ENCODE data around the gene SLX9.

The SLX9 gene

DNA sequence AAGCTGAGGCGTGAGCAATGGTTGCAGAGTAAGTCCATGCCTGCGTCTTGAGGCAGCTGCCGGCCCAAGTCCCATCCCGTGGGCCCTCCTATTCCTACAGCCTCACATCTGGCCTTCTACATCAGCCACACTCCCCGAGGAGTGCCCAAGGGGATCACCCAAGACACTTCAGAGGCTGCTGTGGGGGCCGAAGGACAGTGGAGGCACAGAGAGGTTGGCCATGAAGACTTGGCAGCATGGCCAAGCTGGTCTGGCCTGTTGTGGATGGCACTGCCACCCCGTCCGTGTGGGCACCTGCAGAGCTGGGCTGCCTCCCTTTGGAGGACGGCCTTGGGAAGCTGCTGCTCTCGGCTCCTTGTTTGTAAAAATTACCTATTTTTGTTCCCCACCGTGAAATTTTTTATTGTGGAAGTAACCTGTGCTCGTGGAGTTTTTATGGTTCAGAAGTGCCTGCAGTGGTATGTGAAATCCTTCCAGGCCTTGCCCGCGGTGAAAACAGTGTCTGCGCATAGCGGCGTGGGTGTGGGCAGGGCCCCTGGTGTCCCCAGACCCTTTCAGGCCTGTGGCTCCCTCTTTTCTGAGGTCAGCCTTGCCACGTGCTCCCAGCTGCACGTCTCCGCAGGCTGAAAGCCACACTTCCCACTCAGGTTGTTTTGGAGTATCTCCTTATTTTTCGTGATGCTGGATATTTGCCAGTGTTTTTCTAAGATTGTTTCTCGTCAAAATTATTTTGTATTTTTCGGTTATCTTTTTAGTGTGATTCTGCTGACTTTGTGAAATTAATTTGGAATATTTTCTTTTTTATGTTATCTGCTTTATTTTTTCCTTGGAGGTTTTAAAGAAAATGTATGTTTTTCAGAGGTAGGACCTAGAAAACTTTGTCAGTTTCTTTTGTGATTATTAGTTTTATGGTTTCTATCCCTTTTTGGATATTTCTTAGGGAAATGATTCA lies 20.6 kb downstream of the SLX9 start:
- Mint-ChIP-seq H3K4me3 (no peak overlapping the region), H3K4me1 (peaks cover 54% of the 10 kb centered on the region), H3K9me3 (peaks cover 18% of the 10 kb centered on the region), H3K36me3 (ENCODE audit: low read depth) (peaks cover 68% of the 10 kb centered on the region), H3K27ac (no peak overlapping the region), H3K27me3 (ENCODE audit: low read depth, poor library complexity) (peaks cover 7% of the 10 kb centered on the region)
- TF ChIP-seq, protein P1, sequence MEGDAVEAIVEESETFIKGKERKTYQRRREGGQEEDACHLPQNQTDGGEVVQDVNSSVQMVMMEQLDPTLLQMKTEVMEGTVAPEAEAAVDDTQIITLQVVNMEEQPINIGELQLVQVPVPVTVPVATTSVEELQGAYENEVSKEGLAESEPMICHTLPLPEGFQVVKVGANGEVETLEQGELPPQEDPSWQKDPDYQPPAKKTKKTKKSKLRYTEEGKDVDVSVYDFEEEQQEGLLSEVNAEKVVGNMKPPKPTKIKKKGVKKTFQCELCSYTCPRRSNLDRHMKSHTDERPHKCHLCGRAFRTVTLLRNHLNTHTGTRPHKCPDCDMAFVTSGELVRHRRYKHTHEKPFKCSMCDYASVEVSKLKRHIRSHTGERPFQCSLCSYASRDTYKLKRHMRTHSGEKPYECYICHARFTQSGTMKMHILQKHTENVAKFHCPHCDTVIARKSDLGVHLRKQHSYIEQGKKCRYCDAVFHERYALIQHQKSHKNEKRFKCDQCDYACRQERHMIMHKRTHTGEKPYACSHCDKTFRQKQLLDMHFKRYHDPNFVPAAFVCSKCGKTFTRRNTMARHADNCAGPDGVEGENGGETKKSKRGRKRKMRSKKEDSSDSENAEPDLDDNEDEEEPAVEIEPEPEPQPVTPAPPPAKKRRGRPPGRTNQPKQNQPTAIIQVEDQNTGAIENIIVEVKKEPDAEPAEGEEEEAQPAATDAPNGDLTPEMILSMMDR (IDR thresholded peaks at IDR 0.05) = no peak
- no peak for DNase-seq

DNA sequence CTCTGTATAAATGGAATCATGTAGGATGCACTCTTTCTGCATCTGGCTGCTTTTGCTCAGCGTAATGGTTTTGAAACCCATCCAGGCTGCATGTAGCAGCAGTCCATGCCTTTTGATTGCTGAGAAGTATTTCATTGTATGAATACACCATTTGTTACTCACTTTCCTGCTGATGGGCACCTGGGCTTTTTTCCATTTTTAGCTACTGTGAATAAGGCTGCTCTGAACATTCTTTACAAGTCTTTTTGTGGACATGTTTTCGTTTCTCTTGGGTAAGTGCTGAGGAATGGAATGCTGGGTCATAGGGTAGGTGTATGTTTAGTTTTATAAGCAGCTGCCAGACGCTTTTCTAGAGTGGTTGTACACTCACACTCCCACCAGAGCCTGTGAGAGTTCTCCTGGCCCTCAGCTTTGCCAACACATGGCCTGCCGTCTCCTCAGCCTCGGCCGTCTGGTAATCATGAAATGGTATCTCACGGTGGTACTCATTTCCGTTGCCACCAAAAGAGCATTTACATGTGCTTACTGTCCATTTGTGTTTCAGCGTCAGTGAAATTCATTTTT lies 22.7 kb downstream of the SLX9 start:
- no peak overlapping the region for H3K4me3 Mint-ChIP-seq
- no peak for DNase-seq
- H3K4me1 Mint-ChIP-seq = peaks cover 55% of the 10 kb centered on the region
- H3K9me3 Mint-ChIP-seq = peaks cover 19% of the 10 kb centered on the region
- H3K36me3 Mint-ChIP-seq (ENCODE audit: low read depth) = peaks cover 62% of the 10 kb centered on the region
- TF ChIP-seq, protein P1 (IDR thresholded peaks at IDR 0.05) = no peak
- H3K27ac Mint-ChIP-seq = no peak overlapping the region
- H3K27me3 Mint-ChIP-seq (ENCODE audit: low read depth, poor library complexity) = peaks cover 7% of the 10 kb centered on the region

DNA sequence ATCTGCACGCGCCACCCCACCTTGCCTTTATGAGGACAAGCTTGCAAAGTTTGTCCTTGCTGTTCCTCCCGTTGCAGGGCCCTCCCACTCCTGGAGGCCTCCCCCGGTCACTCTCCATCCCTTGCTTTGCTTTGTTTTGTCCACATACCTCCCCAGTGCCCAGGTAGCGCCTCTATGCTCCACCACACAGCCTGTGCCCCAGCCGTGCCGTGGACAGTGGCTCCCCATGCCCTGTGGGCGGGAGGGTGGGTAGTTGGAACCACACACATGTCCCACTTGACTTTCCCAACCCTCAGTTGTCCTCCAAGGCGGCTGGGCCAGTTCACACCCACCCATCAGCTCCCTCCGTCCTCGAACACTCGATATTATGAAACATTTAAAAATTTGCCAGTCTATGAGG lies 24.6 kb downstream of the SLX9 start:
- TF ChIP-seq, protein P1 (IDR thresholded peaks at IDR 0.05) = no peak
- Mint-ChIP-seq H3K27ac (peak overlapping the region; percentile 93), H3K27me3 (ENCODE audit: low read depth, poor library complexity) (peaks cover 7% of the 10 kb centered on the region), H3K9me3 (peaks cover 19% of the 10 kb centered on the region), H3K4me3 (no peak overlapping the region), H3K36me3 (ENCODE audit: low read depth) (peaks cover 57% of the 10 kb centered on the region), H3K4me1 (peaks cover 42% of the 10 kb centered on the region)
- no peak for DNase-seq

DNA sequence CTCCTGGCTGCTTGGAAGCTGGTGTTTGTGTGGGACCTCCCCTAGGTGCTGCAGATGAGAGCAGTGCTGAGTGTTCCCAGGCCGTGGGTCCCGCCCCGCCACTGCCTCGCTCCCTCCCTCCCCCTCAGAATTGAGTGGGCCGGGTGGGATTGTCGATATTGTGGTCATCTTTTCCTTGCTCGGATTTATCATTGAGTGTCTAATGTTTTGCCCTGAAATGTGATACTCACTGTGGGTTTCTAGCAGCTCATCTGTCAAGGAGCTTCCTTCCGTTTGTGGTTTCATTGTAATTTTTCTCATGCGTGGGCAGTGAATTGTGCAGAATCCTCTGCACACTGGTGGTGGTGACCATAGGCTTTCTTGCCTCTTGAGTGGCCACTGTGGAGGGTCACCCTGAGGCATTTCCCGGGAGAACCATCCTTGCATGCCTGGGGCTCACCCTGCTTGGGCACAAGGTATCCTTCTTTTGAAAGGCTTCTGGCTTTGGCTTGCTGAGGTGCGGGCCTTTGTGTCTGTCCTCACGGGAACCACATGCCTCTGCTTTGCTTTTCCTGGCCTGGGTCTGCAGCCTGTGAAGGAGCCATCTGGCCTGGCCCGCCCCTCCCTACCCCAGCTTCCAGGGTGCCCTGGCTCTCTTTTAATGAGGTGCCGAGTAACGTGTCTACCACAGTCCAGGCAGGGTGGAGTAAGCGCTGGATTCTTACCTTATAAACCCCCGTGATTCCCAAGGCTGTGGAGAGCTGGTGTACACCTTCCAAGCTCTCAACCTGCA lies 25.6 kb downstream of the SLX9 start:
- Mint-ChIP-seq H3K27me3 (ENCODE audit: low read depth, poor library complexity) (peaks cover 7% of the 10 kb centered on the region), H3K27ac (peak overlapping the region; percentile 88), H3K36me3 (ENCODE audit: low read depth) (peaks cover 62% of the 10 kb centered on the region), H3K4me1 (peaks cover 52% of the 10 kb centered on the region), H3K9me3 (peaks cover 19% of the 10 kb centered on the region), H3K4me3 (no peak overlapping the region)
- DNase-seq = no peak
- TF ChIP-seq, protein P1 (IDR thresholded peaks at IDR 0.05) = no peak

DNA sequence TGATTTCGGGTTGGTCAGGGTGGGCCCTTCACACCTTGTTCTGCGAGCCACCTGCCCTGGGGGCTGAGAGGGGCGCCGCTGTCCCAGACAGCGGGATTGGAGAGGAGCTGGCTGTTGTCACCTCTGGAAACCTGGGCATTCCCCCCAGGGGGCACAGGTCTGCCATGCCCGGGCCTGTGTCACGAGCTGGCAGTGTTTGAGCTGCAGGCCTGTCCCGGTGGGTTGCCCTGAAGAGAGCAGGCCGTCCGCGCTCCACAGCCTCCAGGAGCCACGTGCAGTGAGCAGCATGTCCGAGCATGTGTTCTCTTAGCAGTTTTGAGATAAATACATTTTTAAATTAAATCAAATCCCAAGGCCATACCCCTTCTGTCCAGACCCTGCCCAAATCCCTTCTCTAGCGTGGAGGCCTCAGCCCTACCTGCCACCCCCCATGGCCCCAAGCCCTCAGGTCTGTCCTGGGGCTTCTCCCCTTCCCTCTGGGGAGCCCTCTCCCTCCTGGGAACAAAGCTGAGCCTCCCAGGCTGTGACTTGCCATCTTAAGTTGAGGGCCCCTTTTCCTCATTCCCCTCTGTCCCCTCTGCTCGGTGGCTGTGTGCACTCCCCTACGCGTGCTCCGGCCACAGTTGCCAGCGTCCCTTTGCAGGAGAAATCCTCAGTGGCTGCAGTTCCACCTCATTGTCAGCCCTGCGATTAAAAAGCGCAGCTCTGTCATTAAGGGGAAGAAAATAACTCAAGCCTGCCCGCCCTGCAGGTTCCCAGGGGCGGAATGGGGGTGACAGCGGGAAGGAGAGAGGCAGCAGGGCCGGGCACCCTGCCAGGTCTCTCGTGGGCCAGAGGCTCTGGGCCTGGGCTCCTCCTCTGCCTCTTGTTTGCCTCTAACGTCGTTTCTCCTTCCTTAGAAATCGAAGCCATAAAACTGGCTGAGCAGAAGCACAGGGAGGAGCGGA lies 26.6 kb downstream of the SLX9 start:
- TF ChIP-seq, protein P1 (IDR thresholded peaks at IDR 0.05) = no peak
- DNase-seq = no peak
- H3K4me3 Mint-ChIP-seq = no peak overlapping the region
- H3K27ac Mint-ChIP-seq = peak overlapping the region; percentile 85
- peaks cover 59% of the 10 kb centered on the region for H3K4me1 Mint-ChIP-seq
- H3K9me3 Mint-ChIP-seq = peaks cover 19% of the 10 kb centered on the region
- peaks cover 7% of the 10 kb centered on the region for H3K27me3 Mint-ChIP-seq (ENCODE audit: low read depth, poor library complexity)
- H3K36me3 Mint-ChIP-seq (ENCODE audit: low read depth) = peaks cover 53% of the 10 kb centered on the region

Data from nephron progenitor cell (in vitro differentiated cells).